Smooth muscle cell (in vitro differentiated cells): ENCODE results near the gene CYB5A. TPM values are rescaled to one million over a fixed set of nuclear protein-coding genes. Genes with fewer than 3 reads are reported as not detected.
"Not testable (repeated sequence)": the region's sequence is repeated elsewhere in the genome, so short reads cannot be mapped to it uniquely, and the experiment has no call there.

ENCODE experiments used
- DNase-seq: peaks from one replicate; lab custom pipeline; 2025; ENCODE audit not compliant: unreplicated experiment; lab: John Stamatoyannopoulos, UW
- H2AFZ ChIP-seq: fragments of 200-600 bp; sonication (generic); 2 replicates; pipeline ENCODE4 v1.6.0; 2016; ENCODE audit warnings: antibody characterized with exemption, low read depth, mild to moderate bottlenecking
- H3F3A ChIP-seq: fragments of 200-600 bp; sonication (generic); 2 replicates; pipeline ENCODE4 v1.6.0; 2017; ENCODE audit warnings: antibody characterized with exemption, low read depth
- H3K27ac ChIP-seq: fragments of 200-600 bp; sonication (generic); 2 replicates; pipeline ENCODE4 v1.5.1; 2016; ENCODE audit warnings: low read depth, mild to moderate bottlenecking
- H3K27me3 ChIP-seq: fragments of 200-600 bp; sonication (generic); 2 replicates; pipeline ENCODE4 v1.6.1; 2016; ENCODE audit warnings: low read depth, mild to moderate bottlenecking
- H3K36me3 ChIP-seq: fragments of 200-600 bp; sonication (generic); 2 replicates; pipeline ENCODE4 v1.5.1; 2016; ENCODE audit warnings: low read depth
- H3K4me1 ChIP-seq: fragments of 200-600 bp; sonication (generic); 2 replicates; pipeline ENCODE4 v1.5.1; 2016; ENCODE audit warnings: low read depth
- H3K4me2 ChIP-seq: fragments of 200-600 bp; sonication (generic); 2 replicates; pipeline ENCODE4 v1.6.0; 2016; ENCODE audit warnings: mild to moderate bottlenecking
- H3K4me3 ChIP-seq: fragments of 200-600 bp; sonication (generic); 2 replicates; pipeline ENCODE4 v1.5.1; 2016; ENCODE audit warnings: mild to moderate bottlenecking
- H3K79me2 ChIP-seq: fragments of 200-600 bp; sonication (generic); 2 replicates; pipeline ENCODE4 v1.6.0; 2016; ENCODE audit warnings: low read depth, mild to moderate bottlenecking
- H3K9ac ChIP-seq: fragments of 200-600 bp; sonication (generic); 2 replicates; pipeline ENCODE4 v1.6.0; 2016; ENCODE audit warnings: low read depth
- H3K9me3 ChIP-seq: fragments of 200-600 bp; sonication (generic); replicated peaks from 2 replicates; pipeline ENCODE4 v1.5.1; 2016; ENCODE audit warnings: low read depth
- H4K20me1 ChIP-seq: fragments of 200-600 bp; sonication (generic); 2 replicates; pipeline ENCODE4 v1.6.0; 2016; ENCODE audit warnings: low read depth
- WGBS: methylation state at CpG from one replicate; pipeline ENCODE4 v1.1.7; 2016; ENCODE audit warnings: low lambda C conversion rate; 5-methylcytosine and 5-hydroxymethylcytosine counted together
- polyA plus RNA-seq: library from polyadenylated mRNA; unstranded; fragments of >200 nt; fragmentation: Nextera tagmentation; extraction: Ambion mirVana; gene quantifications from 2 replicates; pipeline ENCODE4 v1.2.1, GENCODE V29; 2016
- total RNA-seq: library from RNA; depleted of rRNA; stranded (reverse); fragments of >200 nt; gene quantifications from 2 replicates; pipeline ENCODE4 v1.2.3, GENCODE V29; 2014
- TF ChIP-seq, protein P1 (sequence below): fragments of 200-600 bp; sonication (generic); IDR thresholded peaks from 2 replicates; pipeline ENCODE4 v1.5.1; 2017; ENCODE audit warnings: borderline replicate concordance, mild to moderate bottlenecking, antibody characterized with exemption; ENCODE audit not compliant: insufficient read depth, poor library complexity, severe bottlenecking

CYB5A gene
- total and polyA plus RNA-seq, 2 experiments from 2014 or later = 52.8 to 83.2 TPM

DNA sequence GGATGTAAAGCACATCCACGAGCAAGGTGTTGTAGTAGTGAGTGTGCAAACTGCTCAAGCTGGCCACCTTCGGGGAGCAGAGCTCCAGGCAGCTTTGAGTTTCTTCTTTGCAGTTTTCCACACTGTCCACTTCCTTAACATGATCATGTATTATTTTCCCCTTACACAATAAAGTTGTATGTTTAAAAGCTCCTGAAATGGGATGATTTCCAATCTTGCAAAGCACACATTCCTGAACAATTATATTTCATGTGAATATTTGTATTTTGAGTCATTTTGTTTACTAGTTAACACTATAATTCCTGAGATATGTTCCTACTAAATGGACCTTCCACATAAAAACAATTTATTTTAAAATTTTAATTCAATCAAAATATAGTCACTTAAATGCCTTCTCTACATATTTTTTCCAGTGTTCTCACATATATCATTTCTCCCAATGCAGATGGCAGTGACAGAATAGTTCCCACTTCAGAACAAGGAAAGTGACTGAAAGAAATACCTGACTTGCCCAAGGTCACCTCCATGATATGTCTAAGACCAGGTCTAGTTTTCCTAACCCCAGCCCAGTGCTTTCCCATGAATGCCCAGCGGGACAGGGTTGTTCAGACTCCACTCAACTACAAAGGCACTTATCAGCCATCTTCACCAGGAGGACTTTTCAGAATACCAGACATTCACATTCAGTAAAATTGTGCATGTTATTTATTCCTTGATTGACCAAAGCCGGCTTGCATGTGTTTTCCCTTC, 5.5 kb downstream of the CYB5A start:
- DNase-seq = no peak
- H3K79me2 ChIP-seq = peaks cover 39% of the 10 kb centered on the region

DNA sequence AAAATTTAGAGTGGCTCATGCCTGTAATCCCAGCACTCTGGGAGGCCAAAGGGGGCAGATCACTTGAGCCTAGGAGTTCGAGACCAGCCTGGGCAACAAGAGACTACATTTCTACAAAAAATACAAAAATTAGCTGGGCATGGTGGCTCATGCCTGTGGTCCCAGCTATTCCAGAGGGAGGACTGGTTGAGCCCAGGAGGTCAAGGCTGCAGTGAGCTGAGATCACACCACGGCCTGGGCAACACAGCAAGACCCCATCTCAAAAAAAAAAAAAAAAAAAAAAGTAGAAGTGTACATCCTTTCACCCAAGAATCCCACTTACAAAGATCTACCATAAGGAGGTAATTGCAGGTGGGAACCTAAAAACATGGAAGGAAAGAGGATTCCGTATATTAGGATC, 6.2 kb downstream of the CYB5A start:
- not testable (repeated sequence) for DNase-seq
- WGBS = 91% methylated on average over 3 of the region's 3 CpGs

More for the DNA sequence above, 5.5 kb downstream of the CYB5A start:
- H3K27ac ChIP-seq = no peak overlapping the region
- peaks cover 5% of the 10 kb centered on the region for H4K20me1 ChIP-seq
- no peak overlapping the region for H3K9ac ChIP-seq
- peaks cover 17% of the 10 kb centered on the region for H3K4me1 ChIP-seq
- H2AFZ ChIP-seq = no peak overlapping the region
- H3K4me3 ChIP-seq = no peak overlapping the region
- no peak overlapping the region for H3K4me2 ChIP-seq
- no peaks in the 10 kb centered on the region for H3K36me3 ChIP-seq
- H3K27me3 ChIP-seq = no peaks in the 10 kb centered on the region
- 91% methylated on average over 4 of the region's 4 CpGs for WGBS
- H3K9me3 ChIP-seq = no peaks in the 10 kb centered on the region
- peaks cover 7% of the 10 kb centered on the region for H3F3A ChIP-seq
- TF ChIP-seq, protein P1, sequence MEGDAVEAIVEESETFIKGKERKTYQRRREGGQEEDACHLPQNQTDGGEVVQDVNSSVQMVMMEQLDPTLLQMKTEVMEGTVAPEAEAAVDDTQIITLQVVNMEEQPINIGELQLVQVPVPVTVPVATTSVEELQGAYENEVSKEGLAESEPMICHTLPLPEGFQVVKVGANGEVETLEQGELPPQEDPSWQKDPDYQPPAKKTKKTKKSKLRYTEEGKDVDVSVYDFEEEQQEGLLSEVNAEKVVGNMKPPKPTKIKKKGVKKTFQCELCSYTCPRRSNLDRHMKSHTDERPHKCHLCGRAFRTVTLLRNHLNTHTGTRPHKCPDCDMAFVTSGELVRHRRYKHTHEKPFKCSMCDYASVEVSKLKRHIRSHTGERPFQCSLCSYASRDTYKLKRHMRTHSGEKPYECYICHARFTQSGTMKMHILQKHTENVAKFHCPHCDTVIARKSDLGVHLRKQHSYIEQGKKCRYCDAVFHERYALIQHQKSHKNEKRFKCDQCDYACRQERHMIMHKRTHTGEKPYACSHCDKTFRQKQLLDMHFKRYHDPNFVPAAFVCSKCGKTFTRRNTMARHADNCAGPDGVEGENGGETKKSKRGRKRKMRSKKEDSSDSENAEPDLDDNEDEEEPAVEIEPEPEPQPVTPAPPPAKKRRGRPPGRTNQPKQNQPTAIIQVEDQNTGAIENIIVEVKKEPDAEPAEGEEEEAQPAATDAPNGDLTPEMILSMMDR = no peak

DNA sequence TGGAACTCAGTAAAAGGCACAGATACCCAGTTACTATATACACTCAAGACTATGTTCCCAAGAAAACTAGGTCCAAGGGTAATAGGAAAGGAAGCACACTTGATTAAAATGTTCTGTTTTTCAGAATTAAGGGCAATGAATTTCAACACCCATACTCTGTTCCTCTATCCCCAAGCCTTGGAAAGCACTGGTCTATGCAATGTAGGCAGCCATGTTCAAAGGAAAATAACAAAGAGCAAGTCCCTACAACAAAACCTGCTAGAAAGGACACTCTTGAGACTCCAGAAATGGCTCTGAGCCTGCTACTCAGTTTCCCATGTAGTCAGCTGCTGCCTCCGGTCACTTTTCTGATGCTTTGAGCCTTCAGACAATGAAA, 6.8 kb downstream of the CYB5A start:
- DNase-seq = no peak
- Histone ChIP-seq H3K4me3 (no peak overlapping the region), H3K79me2 (peaks cover 35% of the 10 kb centered on the region), H2AFZ (no peak overlapping the region), H3K27ac (no peak overlapping the region), H3K9ac (no peak overlapping the region), H4K20me1 (peaks cover 5% of the 10 kb centered on the region), H3K9me3 (no peaks in the 10 kb centered on the region), H3K4me2 (no peak overlapping the region), H3K4me1 (peaks cover 12% of the 10 kb centered on the region), H3K27me3 (no peaks in the 10 kb centered on the region), H3K36me3 (no peaks in the 10 kb centered on the region), H3F3A (no peaks in the 10 kb centered on the region)
- TF ChIP-seq, protein P1 = no peak
- WGBS = 91% methylated on average over 1 of the region's 1 CpG

More for the DNA sequence above, 6.2 kb downstream of the CYB5A start:
- H3K9me3 ChIP-seq, H3K27me3 ChIP-seq, H3K27ac ChIP-seq, H3F3A ChIP-seq, H2AFZ ChIP-seq, H3K36me3 ChIP-seq, H3K4me2 ChIP-seq, H4K20me1 ChIP-seq, H3K4me3 ChIP-seq, H3K9ac ChIP-seq: not testable (repeated sequence)
- Histone ChIP-seq H3K79me2 (peaks cover 32% of the 10 kb centered on the region), H3K4me1 (peaks cover 12% of the 10 kb centered on the region)

DNA sequence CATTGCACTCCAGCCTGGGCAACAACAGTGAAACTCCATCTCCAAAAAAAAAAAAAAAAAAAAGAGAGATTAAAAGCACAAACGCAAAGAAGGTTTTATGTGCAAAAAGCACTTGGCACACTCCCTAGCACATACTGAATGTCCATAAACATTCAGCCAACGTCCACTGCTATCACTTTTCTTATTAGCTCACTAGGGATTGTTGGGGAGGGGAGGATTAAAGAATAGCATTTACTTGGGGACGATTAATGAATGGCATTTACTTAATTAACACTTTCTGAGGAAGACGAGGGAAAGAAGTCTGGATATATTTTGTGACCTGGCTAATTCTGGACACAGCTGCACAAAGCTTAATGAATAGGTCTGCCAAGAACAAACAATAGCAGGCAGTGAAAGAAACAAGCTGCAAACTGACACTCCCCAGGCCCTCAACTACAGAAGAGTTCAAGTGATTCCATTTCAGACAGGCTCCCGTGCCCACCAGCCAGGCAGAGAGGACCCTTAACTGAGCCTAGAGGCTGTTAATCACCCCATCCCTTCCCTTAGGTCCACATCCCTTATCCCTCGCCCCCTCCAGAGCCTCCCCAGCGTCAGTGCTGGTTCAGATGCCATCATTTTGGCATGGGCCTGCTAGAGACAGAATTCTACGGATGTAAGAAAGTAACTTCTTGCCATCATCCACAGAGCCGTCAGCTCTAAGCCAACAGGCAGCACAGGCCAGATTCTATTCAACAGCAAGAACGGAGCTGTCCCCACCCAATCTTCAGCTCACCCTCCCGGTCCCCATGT, 7.4 kb downstream of the CYB5A start:
- Histone ChIP-seq H3K4me2 (no peak overlapping the region), H3K9me3 (no peaks in the 10 kb centered on the region), H3K9ac (no peak overlapping the region), H3K36me3 (no peaks in the 10 kb centered on the region), H3K27ac (no peak overlapping the region), H3F3A (no peaks in the 10 kb centered on the region), H3K4me1 (peaks cover 12% of the 10 kb centered on the region), H3K79me2 (peaks cover 40% of the 10 kb centered on the region), H3K27me3 (no peaks in the 10 kb centered on the region), H3K4me3 (no peak overlapping the region), H2AFZ (no peak overlapping the region), H4K20me1 (peaks cover 5% of the 10 kb centered on the region)
- no peak for DNase-seq
- 34% methylated on average over 11 of the region's 11 CpGs for WGBS
- TF ChIP-seq, protein P1 = no peak
